HEK293 (cell line): ENCODE data around the gene UBE2D3.

Experiments
- CTCF ChIA-PET: fragments of 350-600 bp; formaldehyde crosslinking; extraction: SDS; loops from one replicate; lab custom pipeline; 2021; ENCODE audit warnings: antibody characterized with exemption; lab: Yijun Ruan, JAX
- POLR2A ChIA-PET: fragments of 300-600 bp; formaldehyde crosslinking; extraction: SDS; loops from one replicate; lab custom pipeline; 2020; ENCODE audit warnings: antibody characterized with exemption, inconsistent platforms; lab: Yijun Ruan, JAX
- H3K27ac ChIP-seq: fragments of 200-500 bp; sonication (Bioruptor generic); 2 replicates; pipeline ENCODE4 v1.5.1; 2014; ENCODE audit warnings: low read depth, low read length, control low read depth, inconsistent platforms; ENCODE audit errors: extremely low read depth
- H3K36me3 ChIP-seq, 2 experiments: fragments of 200-500 bp in 1 of 2; sonication (Bioruptor generic) in 1 of 2; 1 replicate in 1 of 2; 2 replicates in 1 of 2; pipeline ENCODE4 v1.5.1; 2014 to 2017; ENCODE audit warnings: inconsistent platforms in 2 of 2, low read length in 2 of 2; ENCODE audit not compliant: control insufficient read depth in 2 of 2, insufficient read depth in 1 of 2
- H3K4me1 ChIP-seq: fragments of 200-500 bp; sonication (Bioruptor generic); 2 replicates; pipeline ENCODE4 v1.5.1; 2014; ENCODE audit warnings: mild to moderate bottlenecking, low read length, inconsistent platforms; ENCODE audit not compliant: control insufficient read depth, insufficient read depth
- H3K4me3 ChIP-seq: 2 replicates; pipeline ENCODE4 v1.5.1; 2011; ENCODE audit warnings: low read depth, mild to moderate bottlenecking, control low read depth, low read length, moderate library complexity
- H3K9me3 ChIP-seq: fragments of 200-500 bp; sonication (Bioruptor generic); 2 replicates; pipeline ENCODE4 v1.5.1; 2014; ENCODE audit warnings: low read depth, low read length, inconsistent platforms; ENCODE audit not compliant: control insufficient read depth, insufficient read depth
- FEZF1 ChIP-seq: fragments of 450-650 bp; formaldehyde crosslinking; IDR thresholded peaks from 2 replicates; pipeline ENCODE4 v1.5.1; 2016; ENCODE audit warnings: missing biosample characterization, missing genetic modification characterization
- GFI1B ChIP-seq: fragments of 450-650 bp; formaldehyde crosslinking; IDR thresholded peaks from 2 replicates; pipeline ENCODE4 v1.5.1; 2016; ENCODE audit warnings: missing biosample characterization, missing genetic modification characterization
- OVOL3 ChIP-seq: fragments of 450-650 bp; formaldehyde crosslinking; IDR thresholded peaks from 2 replicates; pipeline ENCODE4 v1.5.1; 2016; ENCODE audit warnings: missing biosample characterization, missing genetic modification characterization
- PBX3 ChIP-seq: sonication (generic); formaldehyde crosslinking; IDR thresholded peaks from 2 replicates; pipeline ENCODE4 v1.8.1; 2022; ENCODE audit warnings: mild to moderate bottlenecking, moderate library complexity, missing genetic modification reagents
- ZNF16 ChIP-seq: fragments of 450-650 bp; formaldehyde crosslinking; IDR thresholded peaks from 2 replicates; pipeline ENCODE4 v1.5.1; 2016; ENCODE audit warnings: low read depth, missing biosample characterization, missing genetic modification characterization
- ZNF280D ChIP-seq: fragments of 450-650 bp; formaldehyde crosslinking; IDR thresholded peaks from 2 replicates; pipeline ENCODE4 v1.5.1; 2016; ENCODE audit warnings: missing biosample characterization, missing genetic modification characterization
- ZNF626 ChIP-seq: fragments of 450-650 bp; sonication (Bioruptor Pico); formaldehyde crosslinking; IDR thresholded peaks from 2 replicates; pipeline ENCODE4 v1.5.1; 2018; ENCODE audit warnings: missing biosample characterization, missing genetic modification characterization, inconsistent platforms
- ZNF629 ChIP-seq: fragments of 450-650 bp; formaldehyde crosslinking; IDR thresholded peaks from 2 replicates; pipeline ENCODE4 v1.5.1; 2017; ENCODE audit warnings: missing biosample characterization, missing genetic modification characterization
- TF ChIP-seq, protein P1 (sequence below): fragments of 450-650 bp; formaldehyde crosslinking; IDR thresholded peaks from 2 replicates; pipeline ENCODE4 v1.5.1; 2017; ENCODE audit warnings: missing biosample characterization, missing genetic modification characterization
- TF ChIP-seq, protein P2 (sequence below): fragments of 450-650 bp; formaldehyde crosslinking; IDR thresholded peaks from 2 replicates; pipeline ENCODE4 v1.5.1; 2016; ENCODE audit warnings: missing biosample characterization, missing genetic modification characterization, borderline replicate concordance
- TF ChIP-seq, protein P3 (sequence below): fragments of 450-650 bp; formaldehyde crosslinking; IDR thresholded peaks from 2 replicates; pipeline ENCODE4 v1.5.1; 2017; ENCODE audit warnings: missing biosample characterization, missing genetic modification characterization

The UBE2D3 gene

DNA sequence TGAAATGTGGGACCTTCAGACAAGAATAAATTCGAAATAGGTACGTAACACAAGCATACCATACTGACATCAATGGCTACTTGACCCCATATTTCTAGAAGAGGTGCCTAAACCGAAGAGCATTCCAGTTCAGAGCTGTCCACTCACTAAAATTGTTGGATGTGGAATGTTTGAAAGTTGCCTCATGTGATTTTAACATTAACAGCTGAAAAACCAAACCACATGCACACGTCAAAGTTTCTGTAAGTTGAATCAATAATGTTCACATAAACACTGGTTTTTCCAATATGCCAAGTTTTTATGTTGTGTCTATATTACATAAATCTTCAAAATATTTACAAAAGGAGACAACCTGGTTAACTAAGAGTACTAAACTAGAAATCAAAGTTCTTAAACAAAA lies 3.5 kb downstream of the UBE2D3 start (continued):
- no peak for TF ChIP-seq PBX3 (CRISPR knock-in tag)

GRCh38 chr4:102823464-102823863 lies 3.9 kb downstream of the UBE2D3 start:
- Histone ChIP-seq H3K4me3 (no peak overlapping the region), H3K27ac (no peak overlapping the region), H3K9me3 (no peaks in the 10 kb centered on the region), H3K36me3 (peaks cover 0 to 42% of the 10 kb centered on the region in 2 experiments; a peak in 1 of 3 replicates), H3K4me1 (peaks cover 12% of the 10 kb centered on the region)
- CTCF ChIA-PET, result no interaction called here
- TF ChIP-seq ZNF629 (tag by site-specific recombination) (no peak), FEZF1 (tag by site-specific recombination) (peak; percentile 52), ZNF16 (no peak), GFI1B (tag by site-specific recombination) (no peak), ZNF626 (tag by site-specific recombination) (no peak), OVOL3 (tag by site-specific recombination) (no peak), ZNF280D (tag by site-specific recombination) (no peak)
- TF ChIP-seq, protein P1, sequence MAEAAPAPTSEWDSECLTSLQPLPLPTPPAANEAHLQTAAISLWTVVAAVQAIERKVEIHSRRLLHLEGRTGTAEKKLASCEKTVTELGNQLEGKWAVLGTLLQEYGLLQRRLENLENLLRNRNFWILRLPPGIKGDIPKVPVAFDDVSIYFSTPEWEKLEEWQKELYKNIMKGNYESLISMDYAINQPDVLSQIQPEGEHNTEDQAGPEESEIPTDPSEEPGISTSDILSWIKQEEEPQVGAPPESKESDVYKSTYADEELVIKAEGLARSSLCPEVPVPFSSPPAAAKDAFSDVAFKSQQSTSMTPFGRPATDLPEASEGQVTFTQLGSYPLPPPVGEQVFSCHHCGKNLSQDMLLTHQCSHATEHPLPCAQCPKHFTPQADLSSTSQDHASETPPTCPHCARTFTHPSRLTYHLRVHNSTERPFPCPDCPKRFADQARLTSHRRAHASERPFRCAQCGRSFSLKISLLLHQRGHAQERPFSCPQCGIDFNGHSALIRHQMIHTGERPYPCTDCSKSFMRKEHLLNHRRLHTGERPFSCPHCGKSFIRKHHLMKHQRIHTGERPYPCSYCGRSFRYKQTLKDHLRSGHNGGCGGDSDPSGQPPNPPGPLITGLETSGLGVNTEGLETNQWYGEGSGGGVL, result no peak
- TF ChIP-seq, protein P2, sequence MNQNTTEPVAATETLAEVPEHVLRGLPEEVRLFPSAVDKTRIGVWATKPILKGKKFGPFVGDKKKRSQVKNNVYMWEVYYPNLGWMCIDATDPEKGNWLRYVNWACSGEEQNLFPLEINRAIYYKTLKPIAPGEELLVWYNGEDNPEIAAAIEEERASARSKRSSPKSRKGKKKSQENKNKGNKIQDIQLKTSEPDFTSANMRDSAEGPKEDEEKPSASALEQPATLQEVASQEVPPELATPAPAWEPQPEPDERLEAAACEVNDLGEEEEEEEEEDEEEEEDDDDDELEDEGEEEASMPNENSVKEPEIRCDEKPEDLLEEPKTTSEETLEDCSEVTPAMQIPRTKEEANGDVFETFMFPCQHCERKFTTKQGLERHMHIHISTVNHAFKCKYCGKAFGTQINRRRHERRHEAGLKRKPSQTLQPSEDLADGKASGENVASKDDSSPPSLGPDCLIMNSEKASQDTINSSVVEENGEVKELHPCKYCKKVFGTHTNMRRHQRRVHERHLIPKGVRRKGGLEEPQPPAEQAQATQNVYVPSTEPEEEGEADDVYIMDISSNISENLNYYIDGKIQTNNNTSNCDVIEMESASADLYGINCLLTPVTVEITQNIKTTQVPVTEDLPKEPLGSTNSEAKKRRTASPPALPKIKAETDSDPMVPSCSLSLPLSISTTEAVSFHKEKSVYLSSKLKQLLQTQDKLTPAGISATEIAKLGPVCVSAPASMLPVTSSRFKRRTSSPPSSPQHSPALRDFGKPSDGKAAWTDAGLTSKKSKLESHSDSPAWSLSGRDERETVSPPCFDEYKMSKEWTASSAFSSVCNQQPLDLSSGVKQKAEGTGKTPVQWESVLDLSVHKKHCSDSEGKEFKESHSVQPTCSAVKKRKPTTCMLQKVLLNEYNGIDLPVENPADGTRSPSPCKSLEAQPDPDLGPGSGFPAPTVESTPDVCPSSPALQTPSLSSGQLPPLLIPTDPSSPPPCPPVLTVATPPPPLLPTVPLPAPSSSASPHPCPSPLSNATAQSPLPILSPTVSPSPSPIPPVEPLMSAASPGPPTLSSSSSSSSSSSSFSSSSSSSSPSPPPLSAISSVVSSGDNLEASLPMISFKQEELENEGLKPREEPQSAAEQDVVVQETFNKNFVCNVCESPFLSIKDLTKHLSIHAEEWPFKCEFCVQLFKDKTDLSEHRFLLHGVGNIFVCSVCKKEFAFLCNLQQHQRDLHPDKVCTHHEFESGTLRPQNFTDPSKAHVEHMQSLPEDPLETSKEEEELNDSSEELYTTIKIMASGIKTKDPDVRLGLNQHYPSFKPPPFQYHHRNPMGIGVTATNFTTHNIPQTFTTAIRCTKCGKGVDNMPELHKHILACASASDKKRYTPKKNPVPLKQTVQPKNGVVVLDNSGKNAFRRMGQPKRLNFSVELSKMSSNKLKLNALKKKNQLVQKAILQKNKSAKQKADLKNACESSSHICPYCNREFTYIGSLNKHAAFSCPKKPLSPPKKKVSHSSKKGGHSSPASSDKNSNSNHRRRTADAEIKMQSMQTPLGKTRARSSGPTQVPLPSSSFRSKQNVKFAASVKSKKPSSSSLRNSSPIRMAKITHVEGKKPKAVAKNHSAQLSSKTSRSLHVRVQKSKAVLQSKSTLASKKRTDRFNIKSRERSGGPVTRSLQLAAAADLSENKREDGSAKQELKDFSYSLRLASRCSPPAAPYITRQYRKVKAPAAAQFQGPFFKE (tag by site-specific recombination), result no peak
- TF ChIP-seq, protein P3, sequence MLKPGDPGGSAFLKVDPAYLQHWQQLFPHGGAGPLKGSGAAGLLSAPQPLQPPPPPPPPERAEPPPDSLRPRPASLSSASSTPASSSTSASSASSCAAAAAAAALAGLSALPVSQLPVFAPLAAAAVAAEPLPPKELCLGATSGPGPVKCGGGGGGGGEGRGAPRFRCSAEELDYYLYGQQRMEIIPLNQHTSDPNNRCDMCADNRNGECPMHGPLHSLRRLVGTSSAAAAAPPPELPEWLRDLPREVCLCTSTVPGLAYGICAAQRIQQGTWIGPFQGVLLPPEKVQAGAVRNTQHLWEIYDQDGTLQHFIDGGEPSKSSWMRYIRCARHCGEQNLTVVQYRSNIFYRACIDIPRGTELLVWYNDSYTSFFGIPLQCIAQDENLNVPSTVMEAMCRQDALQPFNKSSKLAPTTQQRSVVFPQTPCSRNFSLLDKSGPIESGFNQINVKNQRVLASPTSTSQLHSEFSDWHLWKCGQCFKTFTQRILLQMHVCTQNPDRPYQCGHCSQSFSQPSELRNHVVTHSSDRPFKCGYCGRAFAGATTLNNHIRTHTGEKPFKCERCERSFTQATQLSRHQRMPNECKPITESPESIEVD (tag by site-specific recombination), result peak; percentile 65
- POLR2A ChIA-PET, result no interaction called here
